Endothelial cell of umbilical vein (primary cell): ENCODE data around the gene NTN4. TPM values are rescaled to one million over a fixed set of nuclear protein-coding genes. Genes with fewer than 3 reads are reported as not detected.

Experiments
- BruUV-seq: library from RNA; stranded (reverse); fragments of 400-500 nt; replicated peaks from 2 replicates; lab custom pipeline; 2021; lab: Mats Ljungman, UMichigan
- CTCF ChIA-PET: fragments of 300-600, 350-600 bp; sonication (Branson Sonifier 250); formaldehyde crosslinking; loops from one replicate; lab custom pipeline; 2021; ENCODE audit warnings: antibody characterized with exemption, inconsistent platforms; lab: Charles Lee
- POLR2A ChIA-PET: fragments of 300-600, 350-600 bp; sonication (Branson Sonifier 250); formaldehyde crosslinking; loops from one replicate; lab custom pipeline; 2021; ENCODE audit warnings: antibody characterized with exemption, inconsistent platforms; lab: Charles Lee
- DNase-seq: peaks from one replicate; pipeline ENCODE4 v3.0.0-alpha.2; 2011; ENCODE audit warnings: low read depth, low spot score
- FAIRE-seq: peaks from 2 replicates; lab custom pipeline; 2011; peaks lifted over from hg19 to GRCh38; lab: Jason Lieb, UNC
- H2AFZ ChIP-seq: 2 replicates; pipeline ENCODE4 v1.6.0; 2012; ENCODE audit warnings: low read depth, low read length, control low read depth, inconsistent platforms
- H3K27ac ChIP-seq: 2 replicates; pipeline ENCODE4 v1.5.1; 2011; ENCODE audit warnings: low read depth, mild to moderate bottlenecking, control low read depth, low read length, moderate library complexity; ENCODE audit not compliant: insufficient read depth
- H3K27me3 ChIP-seq, 2 experiments: 2 replicates each; pipeline versions ENCODE4 v1.6.0 to v1.6.1; 2011; ENCODE audit warnings: low read length in 2 of 2, mixed read lengths in 1 of 2; ENCODE audit not compliant: control insufficient read depth in 2 of 2, insufficient read depth in 2 of 2
- H3K36me3 ChIP-seq, 2 experiments: 2 replicates in 1 of 2; 3 replicates in 1 of 2; pipeline ENCODE4 v1.5.1; 2011; ENCODE audit warnings: low read length in 2 of 2, mild to moderate bottlenecking in 1 of 2, moderate library complexity in 1 of 2; ENCODE audit not compliant: control insufficient read depth in 2 of 2, insufficient read depth in 2 of 2; ENCODE audit errors: extremely low read depth in 1 of 2
- H3K4me1 ChIP-seq: 3 replicates; pipeline ENCODE4 v1.5.1; 2011; ENCODE audit warnings: mild to moderate bottlenecking, low read length; ENCODE audit not compliant: control insufficient read depth, insufficient read depth; ENCODE audit errors: extremely low read depth
- H3K4me2 ChIP-seq: 2 replicates; pipeline ENCODE4 v1.6.1; 2011; ENCODE audit warnings: low read length, control low read depth, mixed read lengths; ENCODE audit not compliant: insufficient read depth
- H3K4me3 ChIP-seq, 3 experiments: fragments of 200-600 bp in 1 of 3; sonication (generic), shearing (Covaris generic) in 1 of 3; replicated peaks in 1 of 3; 2 replicates each; pipeline ENCODE4 v1.5.1; 2011 to 2016; ENCODE audit warnings: control low read depth in 3 of 3, low read length in 3 of 3, mild to moderate bottlenecking in 2 of 3, inconsistent platforms in 1 of 3, low read depth in 1 of 3, moderate library complexity in 1 of 3; ENCODE audit not compliant: insufficient read depth in 1 of 3
- H3K79me2 ChIP-seq: 2 replicates; pipeline ENCODE4 v1.6.0; 2012; ENCODE audit warnings: low read length, inconsistent platforms; ENCODE audit not compliant: control insufficient read depth, insufficient read depth
- H3K9ac ChIP-seq: replicated peaks from 2 replicates; pipeline ENCODE3; 2011; ENCODE audit warnings: low read length, control low read depth; ENCODE audit not compliant: insufficient read depth; ENCODE audit errors: extremely low read depth
- H3K9me1 ChIP-seq: replicated peaks from 3 replicates; pipeline ENCODE4 v1.6.0; 2011; ENCODE audit warnings: mild to moderate bottlenecking, low read length; ENCODE audit not compliant: control insufficient read depth, insufficient read depth; ENCODE audit errors: extremely low read depth
- H3K9me3 ChIP-seq: replicated peaks from 2 replicates; pipeline ENCODE4 v1.5.1; 2012; ENCODE audit warnings: low read length, inconsistent platforms; ENCODE audit not compliant: control insufficient read depth, insufficient read depth
- H4K20me1 ChIP-seq: replicated peaks from 2 replicates; pipeline ENCODE3; 2011; ENCODE audit warnings: mild to moderate bottlenecking, low read length; ENCODE audit not compliant: control insufficient read depth, insufficient read depth; ENCODE audit errors: extremely low read depth
- EZH2 ChIP-seq: IDR thresholded peaks from 2 replicates; pipeline ENCODE4 v1.6.1; 2012; ENCODE audit warnings: borderline replicate concordance, low read depth, mild to moderate bottlenecking, moderate library complexity, low read length, inconsistent platforms; ENCODE audit not compliant: severe bottlenecking
- FOS ChIP-seq: IDR thresholded peaks from 2 replicates; pipeline ENCODE4 v1.6.1; 2011; ENCODE audit warnings: mild to moderate bottlenecking, low read length, moderate library complexity, borderline replicate concordance; ENCODE audit not compliant: insufficient read depth
- GATA2 ChIP-seq: IDR thresholded peaks from 2 replicates; pipeline ENCODE4 v1.7.0; 2011; ENCODE audit warnings: low read depth, mild to moderate bottlenecking, moderate library complexity, mixed read lengths, low read length; ENCODE audit not compliant: insufficient read length, insufficient read depth
- JUN ChIP-seq: IDR thresholded peaks from 2 replicates; pipeline ENCODE4 v1.6.1; 2011; ENCODE audit warnings: borderline replicate concordance, low read depth; ENCODE audit not compliant: insufficient read length, insufficient read depth
- MYC ChIP-seq: IDR thresholded peaks from one replicate; pipeline ENCODE4 v1.6.1; 2011; ENCODE audit warnings: mild to moderate bottlenecking, low read depth, low read length
- POLR2A ChIP-seq: IDR thresholded peaks from 2 replicates; pipeline ENCODE4 v1.6.1; 2012; ENCODE audit warnings: low read depth, mild to moderate bottlenecking, control low read depth, low read length
- POLR2AphosphoS5 ChIP-seq: IDR thresholded peaks from 2 replicates; pipeline ENCODE4 v1.6.1; 2012; ENCODE audit warnings: low read depth, mild to moderate bottlenecking, control low read depth, low read length, moderate library complexity; ENCODE audit not compliant: insufficient read depth
- dilution Hi-C: fragments of 300-500 bp; cut with MboI; formaldehyde crosslinking; loops from one replicate; pipeline ENCODE4 v1.15.0; 2019; ENCODE audit warnings: low sequenced_read_pairs; ENCODE audit not compliant: extremely low pct_ligation_motif_present
- intact Hi-C: fragments of 100-400 bp; cut with micrococcal nuclease; formaldehyde crosslinking; loops from one replicate; pipeline ENCODE4 v1.10.0; 2022
- polyA plus RNA-seq, 4 experiments: library from polyadenylated mRNA; depleted of rRNA in 3 of 4; stranded (reverse) in 3 of 4; unstranded in 1 of 4; fragments of >200 nt; gene quantifications; 2 replicates each; pipeline versions ENCODE4 v1.2.1 to v1.2.3, GENCODE V29; 2011 to 2012; ENCODE audit warnings: missing spikeins in 1 of 4
- total RNA-seq: library from RNA; stranded (reverse); gene quantifications from 2 replicates; pipeline ENCODE4 v1.2.3, GENCODE V29; 2021
- TF ChIP-seq, protein P1 (sequence below): IDR thresholded peaks from 2 replicates; pipeline ENCODE4 v1.6.1; 2011; ENCODE audit not compliant: insufficient read depth, insufficient read length
- TF ChIP-seq, protein P2 (sequence below), 2 donors: IDR thresholded peaks; 1 replicate in 1 of 2; 2 replicates in 1 of 2; pipeline ENCODE4 v1.5.1; 2011; ENCODE audit warnings: low read length in 2 of 2, mild to moderate bottlenecking in 2 of 2, moderate library complexity in 2 of 2, control low read depth in 1 of 2, inconsistent platforms in 1 of 2, low read depth in 1 of 2; ENCODE audit not compliant: insufficient read depth in 1 of 2; ENCODE audit errors: extremely low read depth in 1 of 2

Gene NTN4
- total and polyA plus RNA-seq, 2 donors (not counting 3 experiments of a cell fraction or from before 2014, with no cell fraction given) = 120 to 317 TPM

DNA sequence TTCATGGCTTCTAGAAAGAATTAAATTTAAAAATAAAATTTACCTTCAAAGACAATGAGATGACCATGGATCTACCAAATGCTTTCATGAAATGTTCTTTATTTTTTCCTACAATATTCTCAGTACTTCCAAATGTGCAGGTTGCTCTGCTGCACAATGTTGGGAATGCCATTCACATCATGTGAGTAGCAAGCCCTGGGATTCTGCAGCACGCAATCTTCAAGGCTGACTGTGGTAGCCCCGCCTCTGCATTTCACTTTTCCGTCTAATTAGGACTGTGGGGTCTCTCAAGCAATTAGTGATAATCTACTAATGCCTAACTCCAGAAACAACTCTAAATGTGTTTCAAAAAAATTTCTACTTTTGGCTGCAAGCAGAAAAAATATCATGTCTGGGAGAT, 13.7 kb upstream of the NTN4 start:
- intact Hi-C loops = no loop called here
- no peaks in the 10 kb centered on the region for H3K9me3 ChIP-seq
- no peak for DNase-seq
- BruUV-seq = no TSS peak
- no peaks in the 10 kb centered on the region for H3K27me3 ChIP-seq
- H3K27ac ChIP-seq = no peak overlapping the region
- no peak overlapping the region for H3K4me2 ChIP-seq
- no peak overlapping the region for H3K4me3 ChIP-seq
- ChIA-PET POLR2A (no interaction called here), CTCF (no interaction called here)
- H3K9ac ChIP-seq = no peak overlapping the region
- no peak for FAIRE-seq
- H3K9me1 ChIP-seq = no peaks in the 10 kb centered on the region
- no peaks in the 10 kb centered on the region for H4K20me1 ChIP-seq
- dilution Hi-C loops = no loop called here
- no peak for TF ChIP-seq JUN
- TF ChIP-seq FOS = no peak
- TF ChIP-seq POLR2A = no peak
- TF ChIP-seq, protein P1, sequence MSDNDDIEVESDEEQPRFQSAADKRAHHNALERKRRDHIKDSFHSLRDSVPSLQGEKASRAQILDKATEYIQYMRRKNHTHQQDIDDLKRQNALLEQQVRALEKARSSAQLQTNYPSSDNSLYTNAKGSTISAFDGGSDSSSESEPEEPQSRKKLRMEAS = no peak
- peaks cover 35% of the 10 kb centered on the region for H3K4me1 ChIP-seq
- no peaks in the 10 kb centered on the region for H3K79me2 ChIP-seq
- no peaks in the 10 kb centered on the region for H3K36me3 ChIP-seq
- H2AFZ ChIP-seq = no peak overlapping the region

DNA sequence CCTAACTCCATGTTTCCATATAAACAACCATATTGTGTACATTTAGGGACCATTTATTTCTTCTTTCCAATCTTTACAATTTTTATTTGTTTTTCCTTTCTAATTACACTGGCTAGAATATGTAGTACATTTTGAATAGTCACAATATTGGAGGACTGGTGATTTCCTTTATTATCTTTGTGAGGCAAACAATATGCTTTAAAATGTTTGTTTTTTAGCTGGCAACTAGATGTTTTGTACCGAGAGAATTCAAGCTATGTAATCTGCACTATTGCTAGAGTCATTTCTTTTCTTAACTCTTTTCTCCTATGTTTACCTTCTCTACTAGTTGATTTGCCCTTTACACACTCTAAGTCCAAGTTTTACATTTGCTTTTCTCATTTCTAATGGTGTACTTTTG, 13.3 kb upstream of the NTN4 start:
- Histone ChIP-seq H3K4me1 (peaks cover 30% of the 10 kb centered on the region), H3K9ac (no peak overlapping the region), H3K27ac (peak overlapping the region; percentile 6), H3K4me2 (no peak overlapping the region), H3K9me1 (no peaks in the 10 kb centered on the region), H3K4me3 (no peak overlapping the region), H3K36me3 (no peaks in the 10 kb centered on the region), H2AFZ (no peak overlapping the region), H3K27me3 (no peaks in the 10 kb centered on the region), H3K79me2 (no peaks in the 10 kb centered on the region), H3K9me3 (no peaks in the 10 kb centered on the region), H4K20me1 (no peaks in the 10 kb centered on the region)
- ChIA-PET CTCF (no interaction called here), POLR2A (no interaction called here)
- intact Hi-C loops (loop anchor here (1.0 kb wide), 1 partner anchor 169 kb away; no protein-coding TSS in a partner anchor), dilution Hi-C loops (no loop called here)
- DNase-seq = no peak
- TF ChIP-seq POLR2AphosphoS5 (no peak), GATA2 (no peak), POLR2A (no peak), JUN (no peak), FOS (no peak), MYC (no peak), EZH2 (no peak)
- TF ChIP-seq, protein P2, sequence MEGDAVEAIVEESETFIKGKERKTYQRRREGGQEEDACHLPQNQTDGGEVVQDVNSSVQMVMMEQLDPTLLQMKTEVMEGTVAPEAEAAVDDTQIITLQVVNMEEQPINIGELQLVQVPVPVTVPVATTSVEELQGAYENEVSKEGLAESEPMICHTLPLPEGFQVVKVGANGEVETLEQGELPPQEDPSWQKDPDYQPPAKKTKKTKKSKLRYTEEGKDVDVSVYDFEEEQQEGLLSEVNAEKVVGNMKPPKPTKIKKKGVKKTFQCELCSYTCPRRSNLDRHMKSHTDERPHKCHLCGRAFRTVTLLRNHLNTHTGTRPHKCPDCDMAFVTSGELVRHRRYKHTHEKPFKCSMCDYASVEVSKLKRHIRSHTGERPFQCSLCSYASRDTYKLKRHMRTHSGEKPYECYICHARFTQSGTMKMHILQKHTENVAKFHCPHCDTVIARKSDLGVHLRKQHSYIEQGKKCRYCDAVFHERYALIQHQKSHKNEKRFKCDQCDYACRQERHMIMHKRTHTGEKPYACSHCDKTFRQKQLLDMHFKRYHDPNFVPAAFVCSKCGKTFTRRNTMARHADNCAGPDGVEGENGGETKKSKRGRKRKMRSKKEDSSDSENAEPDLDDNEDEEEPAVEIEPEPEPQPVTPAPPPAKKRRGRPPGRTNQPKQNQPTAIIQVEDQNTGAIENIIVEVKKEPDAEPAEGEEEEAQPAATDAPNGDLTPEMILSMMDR (IDR thresholded peaks at IDR 0.05; ENCODE audit: extremely low read depth in 1 of 2, insufficient read depth in 1 of 2, low read depth in 1 of 2, low read length in 2 of 2) = no peak
- TF ChIP-seq, protein P1 = no peak
- no peak for FAIRE-seq
- BruUV-seq = no TSS peak
